Measurements from ENCODE around the gene C18orf63. TPM values are rescaled to one million over a fixed set of nuclear protein-coding genes. Genes with fewer than 3 reads are reported as not detected.

The C18orf63 gene
- total and polyA plus RNA-seq, 2 experiments from 2014 or later, result not detected

DNA sequence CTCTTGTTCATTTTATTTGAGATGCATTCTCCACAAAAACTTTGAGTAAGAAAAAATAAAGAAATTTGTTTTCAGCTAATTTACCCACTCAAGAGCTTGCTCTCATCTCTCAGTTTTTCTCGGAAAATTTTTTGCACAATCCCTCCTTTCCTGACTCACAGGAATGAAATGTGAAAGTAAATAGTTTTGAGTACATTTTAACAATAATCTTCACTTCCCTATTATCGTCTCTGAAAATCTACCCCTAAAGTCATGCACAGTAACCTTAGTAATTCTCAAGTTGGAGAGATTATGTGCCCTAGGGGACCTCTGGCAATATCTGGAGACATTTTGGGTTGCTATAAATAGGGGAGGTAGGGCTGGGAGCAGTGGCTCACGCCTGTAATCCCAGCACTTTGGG lies 26.5 kb upstream of the C18orf63 start (continued):
- TF ChIP-seq, protein P1, sequence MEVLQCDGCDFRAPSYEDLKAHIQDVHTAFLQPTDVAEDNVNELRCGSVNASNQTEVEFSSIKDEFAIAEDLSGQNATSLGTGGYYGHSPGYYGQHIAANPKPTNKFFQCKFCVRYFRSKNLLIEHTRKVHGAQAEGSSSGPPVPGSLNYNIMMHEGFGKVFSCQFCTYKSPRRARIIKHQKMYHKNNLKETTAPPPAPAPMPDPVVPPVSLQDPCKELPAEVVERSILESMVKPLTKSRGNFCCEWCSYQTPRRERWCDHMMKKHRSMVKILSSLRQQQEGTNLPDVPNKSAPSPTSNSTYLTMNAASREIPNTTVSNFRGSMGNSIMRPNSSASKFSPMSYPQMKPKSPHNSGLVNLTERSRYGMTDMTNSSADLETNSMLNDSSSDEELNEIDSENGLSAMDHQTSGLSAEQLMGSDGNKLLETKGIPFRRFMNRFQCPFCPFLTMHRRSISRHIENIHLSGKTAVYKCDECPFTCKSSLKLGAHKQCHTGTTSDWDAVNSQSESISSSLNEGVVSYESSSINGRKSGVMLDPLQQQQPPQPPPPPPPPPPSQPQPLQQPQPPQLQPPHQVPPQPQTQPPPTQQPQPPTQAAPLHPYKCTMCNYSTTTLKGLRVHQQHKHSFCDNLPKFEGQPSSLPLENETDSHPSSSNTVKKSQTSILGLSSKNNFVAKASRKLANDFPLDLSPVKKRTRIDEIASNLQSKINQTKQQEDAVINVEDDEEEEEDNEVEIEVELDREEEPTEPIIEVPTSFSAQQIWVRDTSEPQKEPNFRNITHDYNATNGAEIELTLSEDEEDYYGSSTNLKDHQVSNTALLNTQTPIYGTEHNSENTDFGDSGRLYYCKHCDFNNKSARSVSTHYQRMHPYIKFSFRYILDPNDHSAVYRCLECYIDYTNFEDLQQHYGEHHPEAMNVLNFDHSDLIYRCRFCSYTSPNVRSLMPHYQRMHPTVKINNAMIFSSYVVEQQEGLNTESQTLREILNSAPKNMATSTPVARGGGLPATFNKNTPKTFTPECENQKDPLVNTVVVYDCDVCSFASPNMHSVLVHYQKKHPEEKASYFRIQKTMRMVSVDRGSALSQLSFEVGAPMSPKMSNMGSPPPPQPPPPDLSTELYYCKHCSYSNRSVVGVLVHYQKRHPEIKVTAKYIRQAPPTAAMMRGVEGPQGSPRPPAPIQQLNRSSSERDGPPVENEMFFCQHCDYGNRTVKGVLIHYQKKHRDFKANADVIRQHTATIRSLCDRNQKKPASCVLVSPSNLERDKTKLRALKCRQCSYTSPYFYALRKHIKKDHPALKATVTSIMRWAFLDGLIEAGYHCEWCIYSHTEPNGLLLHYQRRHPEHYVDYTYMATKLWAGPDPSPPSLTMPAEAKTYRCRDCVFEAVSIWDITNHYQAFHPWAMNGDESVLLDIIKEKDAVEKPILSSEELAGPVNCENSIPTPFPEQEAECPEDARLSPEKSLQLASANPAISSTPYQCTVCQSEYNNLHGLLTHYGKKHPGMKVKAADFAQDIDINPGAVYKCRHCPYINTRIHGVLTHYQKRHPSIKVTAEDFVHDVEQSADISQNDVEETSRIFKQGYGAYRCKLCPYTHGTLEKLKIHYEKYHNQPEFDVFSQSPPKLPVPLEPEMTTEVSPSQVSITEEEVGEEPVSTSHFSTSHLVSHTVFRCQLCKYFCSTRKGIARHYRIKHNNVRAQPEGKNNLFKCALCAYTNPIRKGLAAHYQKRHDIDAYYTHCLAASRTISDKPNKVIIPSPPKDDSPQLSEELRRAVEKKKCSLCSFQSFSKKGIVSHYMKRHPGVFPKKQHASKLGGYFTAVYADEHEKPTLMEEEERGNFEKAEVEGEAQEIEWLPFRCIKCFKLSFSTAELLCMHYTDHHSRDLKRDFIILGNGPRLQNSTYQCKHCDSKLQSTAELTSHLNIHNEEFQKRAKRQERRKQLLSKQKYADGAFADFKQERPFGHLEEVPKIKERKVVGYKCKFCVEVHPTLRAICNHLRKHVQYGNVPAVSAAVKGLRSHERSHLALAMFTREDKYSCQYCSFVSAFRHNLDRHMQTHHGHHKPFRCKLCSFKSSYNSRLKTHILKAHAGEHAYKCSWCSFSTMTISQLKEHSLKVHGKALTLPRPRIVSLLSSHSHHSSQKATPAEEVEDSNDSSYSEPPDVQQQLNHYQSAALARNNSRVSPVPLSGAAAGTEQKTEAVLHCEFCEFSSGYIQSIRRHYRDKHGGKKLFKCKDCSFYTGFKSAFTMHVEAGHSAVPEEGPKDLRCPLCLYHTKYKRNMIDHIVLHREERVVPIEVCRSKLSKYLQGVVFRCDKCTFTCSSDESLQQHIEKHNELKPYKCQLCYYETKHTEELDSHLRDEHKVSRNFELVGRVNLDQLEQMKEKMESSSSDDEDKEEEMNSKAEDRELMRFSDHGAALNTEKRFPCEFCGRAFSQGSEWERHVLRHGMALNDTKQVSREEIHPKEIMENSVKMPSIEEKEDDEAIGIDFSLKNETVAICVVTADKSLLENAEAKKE (CRISPR knock-in tag; IDR thresholded peaks at IDR 0.05), result no peak
- TF ChIP-seq ZNF114 (CRISPR knock-in tag; IDR thresholded peaks at IDR 0.05) (no peak), POLR2AphosphoS5 (IDR thresholded peaks at IDR 0.05; ENCODE audit: low read depth) (no peak), EZH2phosphoT487 (IDR thresholded peaks at IDR 0.05; ENCODE audit: unreplicated experiment) (no peak)

DNA sequence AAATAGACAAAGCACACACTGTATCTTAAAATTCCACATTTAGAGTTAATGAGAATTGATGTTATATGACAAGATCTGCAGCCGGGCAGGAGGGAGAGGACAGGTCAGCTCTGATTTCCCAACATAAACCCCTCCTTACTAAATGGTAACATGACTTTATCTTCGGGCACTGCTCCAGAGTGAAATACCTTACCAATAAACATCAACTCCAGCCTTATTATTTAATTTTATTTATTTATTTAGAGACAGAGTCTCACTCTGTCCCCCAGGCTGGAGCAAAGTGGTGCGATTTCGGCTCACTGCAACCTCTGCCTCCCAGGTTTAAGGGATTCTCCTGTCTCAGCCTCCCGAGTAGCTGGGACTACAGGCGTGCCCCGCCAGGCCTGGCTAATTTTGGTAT lies 25.6 kb upstream of the C18orf63 start:
- DNase-seq (ENCODE audit: low spot score), result no peak
- Histone ChIP-seq H3F3A (replicated peaks; ENCODE audit: low read depth) (0 out of 2 replicates have a peak, but pooled peaks cover 3% of the 10 kb centered on the region), H3K36me3 (ENCODE audit: insufficient read depth) (no peaks in the 10 kb centered on the region; the same call in 1 of the 2 replicates), H4K20me1 (replicated peaks; ENCODE audit: insufficient read depth) (no peaks in the 10 kb centered on the region), H3K9me2 (ENCODE audit: insufficient read depth) (peaks cover 8% of the 10 kb centered on the region; the same call in 1 of the 2 replicates), H3K79me2 (replicated peaks; ENCODE audit: insufficient read depth) (peaks cover 60% of the 10 kb centered on the region), H3K27ac (ENCODE audit: low read depth) (no peak overlapping the region), H3K4me3 (no peak overlapping the region), H2AFZ (no peak overlapping the region), H3K27me3 (ENCODE audit: insufficient read depth) (no peaks in the 10 kb centered on the region), H3K4me2 (peak overlapping the region; percentile 83; the same call in 1 of the 2 replicates), H3K4me1 (ENCODE audit: insufficient read depth) (peaks cover 30% of the 10 kb centered on the region)
- no peak overlapping the region for H3K27ac Mint-ChIP-seq
- ATAC-seq, result no peak
- H3K36me3 Mint-ChIP-seq (ENCODE audit: low read depth), result peaks cover 18% of the 10 kb centered on the region; the same call in 2 of the 3 replicates
- no peaks in the 10 kb centered on the region for H3K27me3 Mint-ChIP-seq (ENCODE audit: insufficient read depth, low read depth, poor library complexity)
- peak overlapping the region; percentile 94; the same call in 2 of the 3 replicates for H3K4me3 Mint-ChIP-seq
- TF ChIP-seq, protein P2, sequence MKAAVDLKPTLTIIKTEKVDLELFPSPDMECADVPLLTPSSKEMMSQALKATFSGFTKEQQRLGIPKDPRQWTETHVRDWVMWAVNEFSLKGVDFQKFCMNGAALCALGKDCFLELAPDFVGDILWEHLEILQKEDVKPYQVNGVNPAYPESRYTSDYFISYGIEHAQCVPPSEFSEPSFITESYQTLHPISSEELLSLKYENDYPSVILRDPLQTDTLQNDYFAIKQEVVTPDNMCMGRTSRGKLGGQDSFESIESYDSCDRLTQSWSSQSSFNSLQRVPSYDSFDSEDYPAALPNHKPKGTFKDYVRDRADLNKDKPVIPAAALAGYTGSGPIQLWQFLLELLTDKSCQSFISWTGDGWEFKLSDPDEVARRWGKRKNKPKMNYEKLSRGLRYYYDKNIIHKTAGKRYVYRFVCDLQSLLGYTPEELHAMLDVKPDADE (IDR thresholded peaks at IDR 0.05), result no peak
- no peak for TF ChIP-seq ZNF114 (CRISPR knock-in tag; IDR thresholded peaks at IDR 0.05)
- no peaks in the 10 kb centered on the region for H3K9me3 Mint-ChIP-seq
- H3K4me1 Mint-ChIP-seq, result peaks cover 38% of the 10 kb centered on the region
